Renal cortical epithelial cell (primary cell): ENCODE data around the gene FA2H. TPM values are rescaled to one million over a fixed set of nuclear protein-coding genes. Genes with fewer than 3 reads are reported as not detected.
A peak's percentile ranks its signal among the peaks of the same experiment; 100 is the strongest.
"Not testable (repeated sequence)": the region's sequence is repeated elsewhere in the genome, so short reads cannot be mapped to it uniquely, and the experiment has no call there.

Source experiments
- DNase-seq: peaks from one replicate; pipeline ENCODE4 v3.0.0-alpha.2; 2011; ENCODE audit warnings: low read depth
- total RNA-seq: library from RNA; depleted of rRNA; stranded (reverse); fragments of >200 nt; gene quantifications from 2 replicates; pipeline ENCODE4 v1.2.3, GENCODE V29; 2014

The FA2H gene
- total RNA-seq, 1 donor from 2014 or later = 0.20 TPM

GRCh38 chr16:74724820-74725549, 49.6 kb downstream of the FA2H start:
- peak; percentile 55 for DNase-seq

- no peak for DNase-seq
Measured at GRCh38 chr16:74723256-74723655, 51.4 kb downstream of the FA2H start.

- DNase-seq = not testable (repeated sequence)
Measured at GRCh38 chr16:74722156-74722555, 52.5 kb downstream of the FA2H start.

- no peak for DNase-seq
Measured at GRCh38 chr16:74721716-74722115, 52.9 kb downstream of the FA2H start.

GRCh38 chr16:74720579-74720978, 54.0 kb downstream of the FA2H start:
- DNase-seq = no peak

- DNase-seq = no peak
Measured at GRCh38 chr16:74718741-74719610, 55.6 kb downstream of the FA2H start.

- DNase-seq = no peak
Measured at GRCh38 chr16:74718140-74718539, 56.5 kb downstream of the FA2H start.

GRCh38 chr16:74717367-74717766, 57.3 kb downstream of the FA2H start:
- no peak for DNase-seq

- DNase-seq = no peak
Measured at GRCh38 chr16:74716355-74716754, 58.3 kb downstream of the FA2H start.

- no peak for DNase-seq
Measured at GRCh38 chr16:74713876-74714275, 60.7 kb downstream of the FA2H start.

- no peak for DNase-seq
Measured at GRCh38 chr16:74713325-74713724, 61.3 kb downstream of the FA2H start.

GRCh38 chr16:74711938-74712337, 62.7 kb downstream of the FA2H start:
- DNase-seq = no peak

GRCh38 chr16:74710401-74710800, 64.2 kb downstream of the FA2H start:
- no peak for DNase-seq

GRCh38 chr16:74709441-74709877, 65.2 kb downstream of the FA2H start:
- DNase-seq = peak; percentile 56

- no peak for DNase-seq
Measured at GRCh38 chr16:74700438-74701225, 74.0 kb downstream of the FA2H start, which contains the start of gene MLKL. TSS of gene MLKL (minus strand) at chr16:74700862. CDS start at chr16:74695757, 5,105 bp downstream.

- DNase-seq = no peak
Measured at GRCh38 chr16:74700116-74700437, 74.5 kb downstream of the FA2H start.

GRCh38 chr16:74699666-74700065, 75.0 kb downstream of the FA2H start:
- DNase-seq = no peak

GRCh38 chr16:74698222-74698621, 76.4 kb downstream of the FA2H start:
- DNase-seq = peak; percentile 18

GRCh38 chr16:74695450-74696422, 78.9 kb downstream of the FA2H start:
- DNase-seq = peak; percentile 93

- peak; percentile 13 for DNase-seq
Measured at GRCh38 chr16:74691093-74691855, 83.3 kb downstream of the FA2H start.
